Measurements from ENCODE around the gene BIK. TPM values are rescaled to one million over a fixed set of nuclear protein-coding genes. Genes with fewer than 3 reads are reported as not detected.
"Not testable (repeated sequence)": the region's sequence is repeated elsewhere in the genome, so short reads cannot be mapped to it uniquely, and the experiment has no call there.

Gene BIK
- total RNA-seq, 1 experiment from 2014 or later = 2.0 TPM

DNA sequence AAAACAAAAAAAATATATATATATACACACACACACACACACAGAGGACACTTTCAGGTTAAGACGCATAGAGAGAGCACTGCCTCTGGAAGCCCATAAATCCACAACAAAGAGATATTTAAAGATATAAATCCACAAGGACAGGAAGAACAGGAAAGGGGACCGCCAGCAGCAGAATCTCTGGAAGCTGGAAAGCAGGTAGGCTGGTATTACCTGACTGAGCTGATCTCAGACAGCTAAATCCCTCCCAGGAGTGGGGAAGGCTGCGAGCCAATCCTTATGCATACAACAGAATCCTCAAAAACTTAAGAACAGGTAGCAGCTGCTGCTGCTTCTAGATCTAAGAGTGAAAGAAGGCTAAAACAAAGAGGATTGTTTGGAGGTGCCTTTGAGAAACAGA is 34.4 kb downstream of the BIK start:
- DNase-seq (ENCODE audit: low spot score) = no peak
- intact Hi-C loops (cut with micrococcal nuclease; ENCODE audit: unreplicated experiment) = no loop called here
- no TSS peak for BruUV-seq (replicated peaks)
- no peak for TF ChIP-seq EZH2 (IDR thresholded peaks at IDR 0.05; ENCODE audit: borderline replicate concordance, low read depth, low read length, poor library complexity, severe bottlenecking)
- TF ChIP-seq, protein P1, sequence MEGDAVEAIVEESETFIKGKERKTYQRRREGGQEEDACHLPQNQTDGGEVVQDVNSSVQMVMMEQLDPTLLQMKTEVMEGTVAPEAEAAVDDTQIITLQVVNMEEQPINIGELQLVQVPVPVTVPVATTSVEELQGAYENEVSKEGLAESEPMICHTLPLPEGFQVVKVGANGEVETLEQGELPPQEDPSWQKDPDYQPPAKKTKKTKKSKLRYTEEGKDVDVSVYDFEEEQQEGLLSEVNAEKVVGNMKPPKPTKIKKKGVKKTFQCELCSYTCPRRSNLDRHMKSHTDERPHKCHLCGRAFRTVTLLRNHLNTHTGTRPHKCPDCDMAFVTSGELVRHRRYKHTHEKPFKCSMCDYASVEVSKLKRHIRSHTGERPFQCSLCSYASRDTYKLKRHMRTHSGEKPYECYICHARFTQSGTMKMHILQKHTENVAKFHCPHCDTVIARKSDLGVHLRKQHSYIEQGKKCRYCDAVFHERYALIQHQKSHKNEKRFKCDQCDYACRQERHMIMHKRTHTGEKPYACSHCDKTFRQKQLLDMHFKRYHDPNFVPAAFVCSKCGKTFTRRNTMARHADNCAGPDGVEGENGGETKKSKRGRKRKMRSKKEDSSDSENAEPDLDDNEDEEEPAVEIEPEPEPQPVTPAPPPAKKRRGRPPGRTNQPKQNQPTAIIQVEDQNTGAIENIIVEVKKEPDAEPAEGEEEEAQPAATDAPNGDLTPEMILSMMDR (conservative IDR thresholded peaks at IDR 0.05; ENCODE audit: low read depth, low read length) = no peak
- no peak overlapping the region for H3K4me3 ChIP-seq (ENCODE audit: low read depth, low read length, poor library complexity, severe bottlenecking)
- no peak overlapping the region for H3K27ac ChIP-seq (ENCODE audit: low read depth, low read length, poor library complexity, severe bottlenecking)
- H3K4me1 ChIP-seq (ENCODE audit: insufficient read depth, low read length, poor library complexity, severe bottlenecking) = peaks cover 9% of the 10 kb centered on the region
- POLR2A ChIA-PET (ENCODE audit: low non-redundant PET) = no interaction called here
- H3K27me3 ChIP-seq (replicated peaks; ENCODE audit: insufficient read depth, low read depth, low read length, poor library complexity) = no peaks in the 10 kb centered on the region
- CTCF ChIA-PET = no interaction called here
- H3K9me3 ChIP-seq (ENCODE audit: low read depth, low read length, poor library complexity, severe bottlenecking) = no peaks in the 10 kb centered on the region
- H3K36me3 ChIP-seq (ENCODE audit: insufficient read depth, low read length, poor library complexity, severe bottlenecking) = peaks cover 15% of the 10 kb centered on the region

DNA sequence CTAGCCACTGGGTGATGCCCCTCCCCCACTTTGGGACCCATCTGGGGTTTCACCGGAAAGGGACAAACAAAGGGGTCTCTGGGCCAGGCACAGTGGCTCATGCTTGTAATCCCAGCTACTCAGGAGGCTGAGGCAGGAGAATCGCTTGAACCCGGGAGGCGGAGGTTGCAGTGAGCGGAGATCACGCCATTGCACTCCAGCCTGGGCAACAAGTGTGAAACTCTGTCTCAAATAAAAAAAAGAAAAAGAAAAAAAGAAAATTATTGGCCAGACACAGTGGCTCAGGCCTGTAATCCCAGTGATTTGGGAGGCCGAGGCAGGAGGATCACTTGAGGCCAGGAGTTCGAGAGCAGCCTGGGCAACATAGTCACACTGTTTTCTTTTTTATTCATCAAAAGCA is 34.8 kb downstream of the BIK start:
- H3K27me3 ChIP-seq (replicated peaks; ENCODE audit: insufficient read depth, low read depth, low read length, poor library complexity); intact Hi-C loops (cut with micrococcal nuclease; ENCODE audit: unreplicated experiment); BruUV-seq (replicated peaks); H3K4me1 ChIP-seq (ENCODE audit: insufficient read depth, low read length, poor library complexity, severe bottlenecking); H3K9me3 ChIP-seq (ENCODE audit: low read depth, low read length, poor library complexity, severe bottlenecking); DNase-seq (ENCODE audit: low spot score); POLR2A ChIA-PET (ENCODE audit: low non-redundant PET); CTCF ChIA-PET; H3K4me3 ChIP-seq (ENCODE audit: low read depth, low read length, poor library complexity, severe bottlenecking); H3K27ac ChIP-seq (ENCODE audit: low read depth, low read length, poor library complexity, severe bottlenecking): not testable (repeated sequence)
- peaks cover 11% of the 10 kb centered on the region for H3K36me3 ChIP-seq (ENCODE audit: insufficient read depth, low read length, poor library complexity, severe bottlenecking)

DNA sequence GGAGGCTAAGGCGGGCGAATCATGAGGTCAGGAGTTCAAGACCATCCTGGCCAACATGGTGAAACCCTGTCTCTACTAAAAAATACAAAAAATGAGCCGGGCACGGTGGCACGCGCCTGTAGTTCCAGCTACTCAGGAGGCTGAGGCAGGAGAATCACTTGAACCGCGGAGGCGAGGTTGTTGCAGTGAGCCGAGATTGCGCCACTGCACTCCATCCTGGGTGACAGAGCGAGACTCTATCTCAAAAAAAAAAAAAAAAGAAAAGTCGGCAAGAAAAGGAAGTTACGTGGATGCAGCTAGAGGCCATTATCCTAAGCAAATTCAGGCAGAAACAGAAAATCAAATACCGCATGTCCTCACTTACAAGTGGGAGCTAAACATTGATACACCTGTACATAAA is 35.8 kb downstream of the BIK start:
- DNase-seq (ENCODE audit: low spot score); H3K36me3 ChIP-seq (ENCODE audit: insufficient read depth, low read length, poor library complexity, severe bottlenecking); H3K4me1 ChIP-seq (ENCODE audit: insufficient read depth, low read length, poor library complexity, severe bottlenecking); BruUV-seq (replicated peaks); H3K27me3 ChIP-seq (replicated peaks; ENCODE audit: insufficient read depth, low read depth, low read length, poor library complexity); CTCF ChIA-PET; POLR2A ChIA-PET (ENCODE audit: low non-redundant PET); H3K27ac ChIP-seq (ENCODE audit: low read depth, low read length, poor library complexity, severe bottlenecking); intact Hi-C loops (cut with micrococcal nuclease; ENCODE audit: unreplicated experiment); H3K9me3 ChIP-seq (ENCODE audit: low read depth, low read length, poor library complexity, severe bottlenecking); H3K4me3 ChIP-seq (ENCODE audit: low read depth, low read length, poor library complexity, severe bottlenecking): not testable (repeated sequence)

DNA sequence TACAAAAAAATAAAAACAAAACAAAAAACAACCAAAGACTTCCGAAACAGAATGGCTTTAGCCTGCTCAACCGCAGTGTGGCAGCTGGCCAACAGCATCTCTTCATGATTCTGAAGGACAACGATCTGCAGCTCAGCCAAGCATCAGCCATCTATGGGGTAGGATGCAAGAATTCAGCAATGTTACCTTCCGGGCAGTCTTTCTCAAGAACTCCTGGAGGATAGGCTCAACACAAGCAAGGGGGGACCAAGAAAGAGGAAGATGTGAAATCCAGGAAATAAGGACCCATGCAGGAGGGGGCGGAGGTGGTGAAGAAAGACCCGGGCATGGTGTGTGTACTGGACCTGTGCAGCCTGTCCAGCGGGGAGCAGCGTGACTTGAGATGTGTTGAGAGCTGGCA is 37.3 kb downstream of the BIK start:
- ChIA-PET CTCF (no interaction called here), POLR2A (ENCODE audit: low non-redundant PET) (no interaction called here)
- Histone ChIP-seq H3K4me3 (ENCODE audit: low read depth, low read length, poor library complexity, severe bottlenecking) (no peak overlapping the region), H3K4me1 (ENCODE audit: insufficient read depth, low read length, poor library complexity, severe bottlenecking) (peaks cover 4% of the 10 kb centered on the region), H3K27me3 (replicated peaks; ENCODE audit: insufficient read depth, low read depth, low read length, poor library complexity) (no peaks in the 10 kb centered on the region), H3K9me3 (ENCODE audit: low read depth, low read length, poor library complexity, severe bottlenecking) (no peaks in the 10 kb centered on the region), H3K27ac (ENCODE audit: low read depth, low read length, poor library complexity, severe bottlenecking) (no peak overlapping the region), H3K36me3 (ENCODE audit: insufficient read depth, low read length, poor library complexity, severe bottlenecking) (no peaks in the 10 kb centered on the region)
- no peak for DNase-seq (ENCODE audit: low spot score)
- no TSS peak for BruUV-seq (replicated peaks)
- TF ChIP-seq EZH2 (IDR thresholded peaks at IDR 0.05; ENCODE audit: borderline replicate concordance, low read depth, low read length, poor library complexity, severe bottlenecking) = no peak
- TF ChIP-seq, protein P1 (conservative IDR thresholded peaks at IDR 0.05; ENCODE audit: low read depth, low read length) = no peak
- intact Hi-C loops (cut with micrococcal nuclease; ENCODE audit: unreplicated experiment) = no loop called here
